ENCODE measurements around the gene FBXL22.
"Not testable (repeated sequence)": the region's sequence is repeated elsewhere in the genome, so short reads cannot be mapped to it uniquely, and the experiment has no call there.

The FBXL22 gene

DNA sequence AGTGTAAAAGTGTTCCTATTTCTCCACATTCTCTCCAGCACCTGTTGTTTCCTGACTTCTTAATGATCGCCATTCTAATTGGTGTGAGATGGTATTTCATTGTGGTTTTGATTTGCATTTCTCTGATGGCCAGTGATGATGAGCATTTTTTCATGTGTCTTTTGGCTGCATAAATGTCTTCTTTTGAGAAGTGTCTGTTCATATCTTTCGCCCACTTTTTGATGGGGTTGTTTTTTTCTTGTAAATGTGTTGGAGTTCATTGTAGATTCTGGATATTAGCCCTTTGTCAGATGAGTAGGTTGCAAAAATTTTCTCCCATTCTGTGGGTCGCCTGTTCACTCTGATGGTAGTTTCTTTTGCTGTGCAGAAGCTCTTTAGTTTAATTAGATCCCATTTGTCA lies 20.4 kb downstream of the FBXL22 start:
- not testable (repeated sequence) for DNase-seq

DNA sequence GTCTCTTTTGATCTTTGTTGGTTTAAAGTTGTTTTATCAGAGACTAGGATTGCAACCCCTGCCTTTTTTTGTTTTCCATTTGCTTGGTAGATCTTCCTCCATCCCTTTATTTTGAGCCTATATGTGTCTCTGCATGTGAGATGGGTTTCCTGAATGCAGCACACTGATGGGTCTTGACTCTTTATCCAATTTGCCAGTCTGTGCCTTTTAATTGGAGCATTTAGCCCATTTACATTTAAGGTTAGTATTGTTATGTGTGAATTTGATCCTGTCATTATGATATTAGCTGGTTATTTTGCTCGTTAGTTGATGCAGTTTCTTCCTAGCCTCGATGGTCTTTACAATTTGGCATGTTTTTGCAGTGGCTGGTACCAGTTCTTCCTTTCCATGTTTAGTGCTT lies 23.6 kb downstream of the FBXL22 start:
- DNase-seq: not testable (repeated sequence)

DNA sequence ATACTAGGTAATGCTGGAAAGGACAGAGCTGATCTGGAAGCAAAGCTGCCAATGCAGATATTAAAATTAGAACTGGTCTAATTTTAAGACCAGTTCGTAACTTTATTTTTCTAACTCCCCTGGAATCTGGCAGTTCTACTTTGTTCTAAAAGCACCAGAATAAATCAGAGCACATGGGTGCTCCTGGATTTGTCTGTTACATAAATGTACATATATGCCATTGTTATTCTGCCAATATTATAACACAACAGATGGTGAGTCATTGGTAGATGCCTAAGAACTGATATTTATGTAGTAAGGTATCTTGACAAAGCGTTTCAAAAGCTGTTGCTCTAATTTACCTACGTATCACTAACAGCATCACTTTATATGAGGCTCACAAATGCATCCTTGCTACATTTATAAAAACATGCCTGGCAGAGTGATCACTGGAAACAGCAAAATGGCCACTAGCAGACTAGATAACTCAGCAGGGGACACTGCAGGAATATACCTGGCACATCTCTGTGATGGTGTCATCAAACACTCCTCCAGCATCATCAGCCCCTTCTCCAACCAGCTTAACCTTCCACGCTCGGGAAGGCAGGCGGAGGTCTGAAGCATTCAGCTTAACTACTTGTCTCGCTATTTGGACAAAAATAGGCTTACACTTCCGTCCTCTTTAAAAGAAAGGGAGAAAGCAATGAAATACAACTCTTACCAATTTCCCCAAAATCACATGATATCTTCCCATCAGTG lies 26.2 kb downstream of the FBXL22 start:
- no peak for DNase-seq

DNA sequence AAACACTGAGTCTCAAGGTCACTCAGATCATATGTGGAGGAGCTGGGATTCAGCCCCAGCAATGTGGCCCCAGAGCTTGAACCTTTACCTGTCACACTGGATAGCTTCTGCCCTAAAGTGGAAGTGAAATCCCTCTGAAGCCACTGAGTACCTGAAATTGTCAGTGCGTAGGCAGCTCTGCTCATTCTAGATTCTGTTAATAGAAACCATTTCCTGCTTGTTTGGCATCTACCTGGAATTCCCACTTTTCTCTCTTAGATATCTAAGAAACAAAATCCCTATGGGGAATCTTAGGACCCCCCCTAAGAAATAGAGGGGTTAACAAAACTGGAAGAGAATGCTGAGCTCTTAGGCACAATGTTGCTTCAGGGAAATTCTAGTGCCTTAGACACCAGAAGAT lies 29.8 kb downstream of the FBXL22 start:
- no peak for DNase-seq

DNA sequence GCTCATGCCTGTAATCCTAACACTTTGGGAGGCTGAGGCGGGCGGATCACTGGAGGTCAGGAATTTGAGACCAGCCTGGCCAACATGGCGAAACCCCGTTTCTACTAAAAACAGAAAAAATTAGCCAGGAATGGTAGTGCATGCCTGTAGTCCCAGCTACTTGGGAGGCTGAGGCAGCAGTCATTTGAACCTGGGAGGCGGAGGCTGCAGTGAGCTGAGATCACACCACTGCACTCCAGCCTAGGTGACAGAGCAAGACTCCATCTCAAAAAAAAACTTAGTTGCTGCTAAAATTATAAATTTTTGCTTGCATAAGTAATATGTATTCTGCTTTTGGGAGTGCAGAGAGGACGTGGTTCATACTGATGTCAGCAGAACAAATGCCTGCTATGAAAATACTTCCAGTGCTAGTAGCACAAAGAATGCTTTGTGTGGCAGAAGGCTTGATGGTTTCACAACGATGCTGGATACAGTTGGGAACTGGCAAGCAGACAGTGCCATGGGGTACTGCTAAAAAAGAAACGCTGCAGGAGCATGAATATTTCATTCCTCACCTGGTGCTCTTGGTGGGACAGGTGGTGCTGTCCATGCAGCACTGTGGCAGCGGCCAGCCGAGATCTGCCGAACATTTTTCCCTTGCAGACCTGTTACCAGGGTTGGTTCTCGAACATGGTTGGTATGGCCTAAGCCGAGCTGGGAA lies 31.1 kb downstream of the FBXL22 start:
- no peak for DNase-seq

DNA sequence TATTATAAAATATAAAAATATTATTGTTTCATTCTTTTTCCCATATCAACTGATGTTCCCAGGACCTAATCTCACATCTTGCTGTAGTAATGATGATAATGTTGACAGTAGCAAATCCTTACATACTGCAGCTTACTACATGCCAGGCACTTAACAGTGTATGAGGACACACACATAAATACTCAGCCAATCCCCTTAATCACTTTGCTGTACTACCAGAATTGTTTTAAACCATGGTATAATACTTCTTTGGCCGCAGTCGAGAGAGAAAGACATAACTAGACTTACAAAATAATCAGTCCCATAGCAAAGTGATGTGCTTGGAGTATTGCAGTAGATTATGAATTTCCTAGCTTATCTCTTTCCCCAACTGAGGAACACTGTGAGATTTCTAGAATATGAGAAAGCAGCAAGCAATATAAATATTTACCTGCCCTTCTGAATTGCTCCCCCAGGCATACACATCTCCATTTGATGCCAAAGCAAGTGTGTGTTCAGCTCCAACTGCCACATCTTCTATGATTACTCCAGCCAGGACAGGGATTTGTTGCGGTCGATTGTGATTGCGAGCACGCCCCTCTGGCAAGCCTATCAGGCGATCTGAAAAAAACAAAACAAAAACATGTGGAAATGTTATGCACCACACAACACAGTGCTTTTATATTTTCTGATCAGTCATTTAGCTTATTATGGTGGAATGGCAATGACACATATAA lies 33.0 kb downstream of the FBXL22 start:
- no peak for DNase-seq

DNA sequence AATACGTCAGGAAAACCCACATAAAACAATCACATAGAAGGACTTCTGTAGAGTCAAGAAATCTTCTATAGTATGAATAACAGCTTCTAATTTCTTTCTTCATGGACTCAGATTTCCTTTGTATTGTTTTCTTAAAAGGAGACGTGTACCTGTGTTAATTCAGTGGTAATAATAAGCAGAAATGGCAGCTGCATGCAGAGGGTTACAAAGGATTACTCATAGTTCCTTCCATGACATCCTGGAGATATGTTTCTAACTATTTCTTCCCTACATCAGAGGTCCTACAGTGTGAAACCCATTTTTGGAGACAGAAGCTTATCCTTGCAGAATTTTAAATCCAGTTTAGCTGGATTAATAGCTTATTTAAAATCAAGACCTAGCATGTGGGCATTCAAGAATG lies 36.1 kb downstream of the FBXL22 start:
- DNase-seq: no peak

DNA sequence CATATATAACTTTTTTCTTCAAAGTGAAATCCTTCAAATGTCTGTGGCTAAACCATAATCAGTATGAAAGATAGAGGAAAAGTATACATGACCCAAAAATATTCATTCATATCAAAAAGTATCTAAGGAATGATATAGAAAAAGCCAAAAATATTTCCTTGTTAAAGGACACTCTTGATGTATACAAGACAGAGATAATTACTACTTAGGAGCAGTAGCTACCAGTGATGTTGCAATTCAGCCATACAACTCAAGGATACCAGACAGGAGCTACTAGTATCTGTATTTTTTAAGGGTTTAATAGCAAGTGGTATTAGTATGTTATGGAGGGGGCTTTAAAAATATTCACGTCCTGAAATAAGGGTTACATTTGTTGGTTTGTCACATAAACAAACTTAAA lies 37.0 kb downstream of the FBXL22 start:
- no peak for DNase-seq

DNA sequence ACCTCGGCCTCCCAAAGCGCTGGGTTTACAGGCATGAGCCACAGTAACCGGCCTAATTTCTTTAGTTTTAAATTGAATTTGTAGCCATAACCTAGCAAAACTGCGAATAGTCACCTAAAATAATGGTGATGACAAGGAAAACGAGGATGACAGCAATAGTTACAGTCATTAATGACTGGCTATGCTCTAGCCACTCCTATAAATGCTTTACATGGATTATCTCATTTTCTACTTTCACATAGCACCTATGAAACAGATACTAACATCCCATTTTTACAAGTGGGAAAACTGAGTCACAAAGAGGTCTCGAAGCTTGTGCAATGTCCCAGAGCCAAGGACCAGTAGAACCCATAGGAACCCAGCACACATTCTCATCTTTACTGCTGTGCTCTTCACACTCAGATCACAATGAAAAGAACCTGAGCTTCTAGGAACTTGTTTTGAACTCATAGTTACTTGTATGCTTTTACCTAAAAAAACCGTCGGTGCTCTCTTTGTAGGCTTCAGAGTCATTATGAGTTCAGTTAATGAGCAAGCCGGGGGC lies 39.4 kb downstream of the FBXL22 start:
- DNase-seq: no peak

DNA sequence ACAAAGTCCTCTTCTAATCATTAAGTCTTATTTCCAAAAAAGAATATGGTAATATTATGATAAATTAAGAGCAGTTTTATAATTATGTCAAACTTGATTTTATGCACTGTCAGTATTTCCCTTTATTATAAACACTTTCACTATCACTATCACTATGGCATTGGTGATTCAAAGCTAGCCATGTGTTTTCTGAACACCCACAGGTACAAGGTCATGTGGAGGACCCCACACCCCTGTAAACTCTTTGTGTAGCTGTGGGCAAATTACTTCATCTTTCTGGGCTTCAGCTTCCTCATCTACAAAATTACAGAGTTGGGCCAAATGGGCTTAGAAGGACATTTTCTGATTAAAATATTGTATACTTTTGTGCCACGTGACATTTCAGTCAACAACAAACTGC lies 41.7 kb downstream of the FBXL22 start:
- DNase-seq: no peak

DNA sequence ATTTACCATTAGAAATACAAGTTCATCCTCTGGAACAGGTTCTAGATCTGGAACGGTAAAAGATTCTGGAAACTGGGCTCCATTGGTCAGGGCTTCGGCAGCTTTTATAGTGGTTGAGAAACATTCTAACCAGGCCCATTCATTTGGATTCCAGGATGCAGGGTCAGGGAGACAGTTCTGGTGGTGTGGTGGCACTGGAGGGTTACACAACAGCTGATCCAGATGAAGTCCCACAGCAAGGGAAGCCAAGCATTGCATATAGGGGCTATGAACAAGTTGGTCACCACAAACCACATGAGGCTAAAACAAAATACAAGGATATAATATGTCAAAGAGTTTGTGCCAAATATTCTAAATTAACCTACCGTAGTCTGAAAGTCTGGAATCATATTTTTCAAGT lies 43.0 kb downstream of the FBXL22 start:
- DNase-seq: no peak
